Measurements from ENCODE around the gene COMMD10. TPM values are rescaled to one million over a fixed set of nuclear protein-coding genes. Genes with fewer than 3 reads are reported as not detected.

COMMD10 gene
- total and polyA plus RNA-seq, 10 donors = 16.6 to 55.4 (median 42.9) TPM

- Histone ChIP-seq H3K27ac (no peak overlapping the region), H3K4me3 (no peak overlapping the region), H3K27me3 (replicated peaks in 1 of 7) (no peaks in the 10 kb centered on the region), H3K36me3 (peaks cover 0 to 100% (median 57%) of the 10 kb centered on the region in 6 donors), H3K9me3 (peaks cover 0 to 52% (median 41%) of the 10 kb centered on the region in 8 donors), H3K4me1 (no peaks in the 10 kb centered on the region)
- no peak for DNase-seq
- WGBS, 5 donors = 95 to 100% (median 96%) methylated on average over 1 of the region's 1 CpG
- intact Hi-C loops (cut with DNase I; ENCODE audit: low total_unique reads) = no loop called here
- TF ChIP-seq POLR2AphosphoS5 (IDR thresholded peaks at IDR 0.05) = no peak
- no peak for TF ChIP-seq CTCF (IDR thresholded peaks at IDR 0.05 in 8 of 11, conservative IDR thresholded peaks at IDR 0.05 in 3 of 11)
- TF ChIP-seq POLR2A (IDR thresholded peaks at IDR 0.05) = no peak
These were observed 216.3 kb downstream of the COMMD10 start for GRCh38 chr5:116301110-116301509.

- Histone ChIP-seq H3K27me3 (replicated peaks in 1 of 7) (no peaks in the 10 kb centered on the region), H3K9me3 (peaks cover 4 to 52% (median 42%) of the 10 kb centered on the region in 8 donors), H3K4me3 (no peak overlapping the region), H3K27ac (no peak overlapping the region), H3K36me3 (peaks cover 0 to 100% (median 62%) of the 10 kb centered on the region in 6 donors), H3K4me1 (no peaks in the 10 kb centered on the region)
- DNase-seq = no peak
- intact Hi-C loops (cut with DNase I; ENCODE audit: low total_unique reads) = no loop called here
- TF ChIP-seq POLR2A (IDR thresholded peaks at IDR 0.05) (no peak), POLR2AphosphoS5 (IDR thresholded peaks at IDR 0.05) (no peak), CTCF (IDR thresholded peaks at IDR 0.05 in 8 of 11, conservative IDR thresholded peaks at IDR 0.05 in 3 of 11) (no peak)
- 84 to 95% (median 92%) methylated on average over 1 of the region's 1 CpG for WGBS, 5 donors
These were observed 218.5 kb downstream of the COMMD10 start for GRCh38 chr5:116303340-116303739.

DNA sequence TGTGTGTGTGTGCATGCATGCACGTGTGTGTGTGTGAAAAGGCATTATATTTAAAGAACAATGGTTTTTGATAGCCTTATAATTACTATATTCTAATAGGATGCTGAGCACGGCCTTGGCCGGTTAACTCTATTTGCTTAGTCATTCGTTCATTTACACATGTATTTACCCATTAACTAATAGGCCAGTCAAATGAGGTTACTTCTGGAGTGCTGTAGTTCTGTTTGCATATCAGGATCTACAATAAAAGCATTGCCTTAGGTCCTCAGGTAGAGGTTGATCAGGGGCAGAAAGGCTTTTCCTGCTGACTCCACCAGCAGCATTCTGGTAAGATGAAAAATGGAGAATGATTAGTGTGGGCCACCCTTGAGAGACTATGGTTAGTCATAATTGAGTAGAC is 219.0 kb downstream of the COMMD10 start:
- no peak for TF ChIP-seq POLR2A (IDR thresholded peaks at IDR 0.05)
- TF ChIP-seq POLR2AphosphoS5 (IDR thresholded peaks at IDR 0.05) = no peak
- no peak for TF ChIP-seq CTCF (IDR thresholded peaks at IDR 0.05 in 8 of 11, conservative IDR thresholded peaks at IDR 0.05 in 3 of 11)
- H3K4me1 ChIP-seq = no peaks in the 10 kb centered on the region
- DNase-seq = no peak
- peaks cover 0 to 100% (median 60%) of the 10 kb centered on the region in 6 donors for H3K36me3 ChIP-seq
- intact Hi-C loops (cut with DNase I; ENCODE audit: low total_unique reads) = no loop called here
- 79 to 99% (median 97%) methylated on average over 4 of the region's 4 CpGs for WGBS, 5 donors
- no peak overlapping the region for H3K4me3 ChIP-seq
- peaks cover 7 to 52% (median 42%) of the 10 kb centered on the region in 8 donors for H3K9me3 ChIP-seq
- H3K27ac ChIP-seq = no peak overlapping the region
- no peaks in the 10 kb centered on the region for H3K27me3 ChIP-seq (replicated peaks in 1 of 7)

DNA sequence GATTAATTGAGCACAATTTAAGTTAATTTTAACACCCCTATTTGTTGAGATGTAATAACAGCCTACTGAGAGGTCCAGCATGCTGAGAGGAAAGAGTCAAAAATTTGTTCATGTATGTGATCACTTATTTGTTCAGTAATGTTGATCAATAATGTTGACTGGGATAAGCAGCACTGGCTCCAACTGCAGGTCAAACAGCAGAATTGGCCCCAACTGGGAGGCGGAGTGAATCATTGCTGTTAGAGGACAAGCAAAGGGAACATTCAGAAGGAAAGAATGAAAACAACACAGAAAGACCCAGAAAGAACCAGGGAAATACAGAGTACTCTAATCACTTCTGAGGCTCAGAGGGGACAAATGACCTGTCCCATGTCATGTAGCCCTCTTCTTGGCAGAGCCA is 221.1 kb downstream of the COMMD10 start:
- Histone ChIP-seq H3K4me3 (no peak overlapping the region), H3K36me3 (peaks cover 0 to 91% (median 57%) of the 10 kb centered on the region in 6 donors), H3K27me3 (replicated peaks in 1 of 7) (no peaks in the 10 kb centered on the region), H3K27ac (no peak overlapping the region), H3K9me3 (peaks cover 7 to 70% (median 59%) of the 10 kb centered on the region in 8 donors), H3K4me1 (no peaks in the 10 kb centered on the region)
- 91 to 100% (median 100%) methylated on average over 1 of the region's 1 CpG for WGBS, 5 donors
- TF ChIP-seq POLR2AphosphoS5 (IDR thresholded peaks at IDR 0.05) (no peak), POLR2A (IDR thresholded peaks at IDR 0.05) (no peak), CTCF (IDR thresholded peaks at IDR 0.05 in 8 of 11, conservative IDR thresholded peaks at IDR 0.05 in 3 of 11) (no peak)
- intact Hi-C loops (cut with DNase I; ENCODE audit: low total_unique reads) = no loop called here
- no peak for DNase-seq
